Trophoblast cell (in vitro differentiated cells and primary cell): ENCODE measurements around the gene CTXND1.
A peak's percentile ranks its signal among the peaks of the same experiment; 100 is the strongest.

Source experiments
- DNase-seq, 2 donors: peaks; one replicate each; pipeline ENCODE4 v3.0.0-alpha.2; 2016
- H2AFZ ChIP-seq: 2 replicates; pipeline ENCODE4 v1.6.1; 2013; ENCODE audit warnings: low read length, moderate library complexity, mild to moderate bottlenecking; ENCODE audit not compliant: insufficient read depth, poor library complexity
- H2AK5ac ChIP-seq: 2 replicates; pipeline ENCODE4 v1.6.1; 2013; ENCODE audit warnings: mild to moderate bottlenecking, low read length
- H2BK120ac ChIP-seq: 2 replicates; pipeline ENCODE4 v1.6.1; 2013; ENCODE audit warnings: low read length, mild to moderate bottlenecking, moderate library complexity; ENCODE audit not compliant: insufficient read depth, poor library complexity
- H2BK12ac ChIP-seq: 2 replicates; pipeline ENCODE4 v1.6.1; 2013; ENCODE audit warnings: mild to moderate bottlenecking, low read length, moderate library complexity
- H2BK5ac ChIP-seq: 2 replicates; pipeline ENCODE4 v1.6.1; 2013; ENCODE audit warnings: low read length, low read depth, moderate library complexity, mild to moderate bottlenecking; ENCODE audit not compliant: poor library complexity
- H3K14ac ChIP-seq: 2 replicates; pipeline ENCODE4 v1.6.1; 2013; ENCODE audit warnings: mild to moderate bottlenecking, low read length
- H3K18ac ChIP-seq: 2 replicates; pipeline ENCODE4 v1.6.1; 2013; ENCODE audit warnings: mild to moderate bottlenecking, low read length
- H3K23ac ChIP-seq: 2 replicates; pipeline ENCODE4 v1.6.1; 2013; ENCODE audit warnings: low read length
- H3K27ac ChIP-seq: 2 replicates; pipeline ENCODE4 v1.5.1; 2013; ENCODE audit warnings: low read depth, mild to moderate bottlenecking, inconsistent platforms, low read length, moderate library complexity
- H3K27me3 ChIP-seq: 2 replicates; pipeline ENCODE4 v1.6.1; 2013; ENCODE audit warnings: inconsistent platforms, mild to moderate bottlenecking, low read length, moderate library complexity; ENCODE audit not compliant: insufficient read depth
- H3K36me3 ChIP-seq, 2 experiments: 1 replicate in 1 of 2; 2 replicates in 1 of 2; pipeline ENCODE4 v1.6.1; 2013; ENCODE audit warnings: low read length in 2 of 2, mild to moderate bottlenecking in 2 of 2, moderate library complexity in 1 of 2; ENCODE audit not compliant: insufficient read depth in 2 of 2, control insufficient read depth in 1 of 2
- H3K4ac ChIP-seq: 2 replicates; pipeline ENCODE4 v1.6.1; 2013; ENCODE audit warnings: low read depth, mild to moderate bottlenecking, low read length, moderate library complexity
- H3K4me1 ChIP-seq, 2 experiments: 1 replicate in 1 of 2; 2 replicates in 1 of 2; pipeline ENCODE4 v1.6.1; 2013; ENCODE audit warnings: low read length in 2 of 2, mild to moderate bottlenecking in 2 of 2, moderate library complexity in 1 of 2; ENCODE audit not compliant: insufficient read depth in 2 of 2, control insufficient read depth in 1 of 2
- H3K4me2 ChIP-seq: 2 replicates; pipeline ENCODE4 v1.6.1; 2013; ENCODE audit warnings: inconsistent platforms, mild to moderate bottlenecking, low read length, moderate library complexity
- H3K4me3 ChIP-seq: 2 replicates; pipeline ENCODE4 v1.5.1; 2013; ENCODE audit warnings: mild to moderate bottlenecking, low read depth, low read length, inconsistent platforms
- H3K79me1 ChIP-seq: one replicate; pipeline ENCODE4 v1.6.1; 2013; ENCODE audit warnings: low read length
- H3K79me2 ChIP-seq: 2 replicates; pipeline ENCODE4 v1.6.1; 2013; ENCODE audit warnings: low read length, mild to moderate bottlenecking; ENCODE audit not compliant: control insufficient read depth, insufficient read depth, poor library complexity
- H3K9ac ChIP-seq: 2 replicates; pipeline ENCODE4 v1.6.1; 2013; ENCODE audit warnings: mild to moderate bottlenecking, low read length
- H3K9me3 ChIP-seq: 2 replicates; pipeline ENCODE4 v1.6.1; 2013; ENCODE audit warnings: low read depth, mild to moderate bottlenecking, control low read depth, inconsistent platforms, low read length; ENCODE audit not compliant: insufficient read depth
- H4K12ac ChIP-seq: 2 replicates; pipeline ENCODE4 v1.6.1; 2013; ENCODE audit warnings: low read depth, mild to moderate bottlenecking, low read length, moderate library complexity
- H4K8ac ChIP-seq: 2 replicates; pipeline ENCODE4 v1.6.1; 2013; ENCODE audit warnings: low read depth, mild to moderate bottlenecking, low read length, moderate library complexity
- H4K91ac ChIP-seq: one replicate; pipeline ENCODE4 v1.6.1; 2013; ENCODE audit warnings: low read depth, mild to moderate bottlenecking, low read length, moderate library complexity
- WGBS: extraction: QIAGEN DNeasy Blood & Tissue Kit; methylation state at CpG from one replicate; pipeline ENCODE4 v1.1.7; 2013; ENCODE audit warnings: missing lambda C conversion rate; ENCODE audit not compliant: insufficient read length, insufficient coverage; ENCODE audit errors: extremely low coverage; 5-methylcytosine and 5-hydroxymethylcytosine counted together

Gene CTXND1

GRCh38 chr15:80208758-80209734, 43.0 kb downstream of the CTXND1 start:
- Histone ChIP-seq H3K14ac (no peak overlapping the region), H3K79me1 (peaks cover 2% of the 10 kb centered on the region), H3K36me3 (no peaks in the 10 kb centered on the region), H3K18ac (no peak overlapping the region), H3K4me3 (no peak overlapping the region), H2BK12ac (no peak overlapping the region), H3K79me2 (no peaks in the 10 kb centered on the region), H3K23ac (no peak overlapping the region), H3K4me2 (peak overlapping the region; percentile 12), H2AFZ (no peak overlapping the region), H3K9ac (no peak overlapping the region), H3K27me3 (no peaks in the 10 kb centered on the region), H3K9me3 (no peaks in the 10 kb centered on the region), H3K4ac (no peak overlapping the region), H2BK120ac (no peak overlapping the region), H3K27ac (no peak overlapping the region), H4K91ac (no peak overlapping the region), H4K8ac (no peak overlapping the region), H4K12ac (no peak overlapping the region), H2AK5ac (no peak overlapping the region), H2BK5ac (peak overlapping the region; percentile 23), H3K4me1 (peaks cover 10 to 19% of the 10 kb centered on the region in 2 experiments)
- no peak for DNase-seq
- no CpG with 5 or more reads among the region's 11 CpGs for WGBS

- Histone ChIP-seq H4K8ac (no peak overlapping the region), H3K4ac (no peak overlapping the region), H2AK5ac (no peak overlapping the region), H2BK120ac (no peak overlapping the region), H3K23ac (no peak overlapping the region), H4K12ac (no peak overlapping the region), H3K9ac (no peak overlapping the region), H3K14ac (no peak overlapping the region), H3K9me3 (no peaks in the 10 kb centered on the region), H4K91ac (no peak overlapping the region), H2BK5ac (no peak overlapping the region), H3K36me3 (no peaks in the 10 kb centered on the region), H3K4me2 (no peak overlapping the region), H3K27ac (no peak overlapping the region), H3K18ac (no peak overlapping the region), H2BK12ac (no peak overlapping the region), H3K79me2 (no peaks in the 10 kb centered on the region), H3K79me1 (peaks cover 2% of the 10 kb centered on the region), H3K4me1 (peaks cover 11 to 19% of the 10 kb centered on the region in 2 experiments), H2AFZ (no peak overlapping the region), H3K4me3 (no peak overlapping the region), H3K27me3 (no peaks in the 10 kb centered on the region)
- no peak for DNase-seq
- no CpG with 5 or more reads among the region's 3 CpGs for WGBS
These were observed 44.1 kb downstream of the CTXND1 start for GRCh38 chr15:80207887-80208286.

GRCh38 chr15:80204231-80204630, 47.8 kb downstream of the CTXND1 start:
- no peak for DNase-seq
- no peak overlapping the region for H3K4me3 ChIP-seq
- H3K4ac ChIP-seq: no peak overlapping the region
- no peaks in the 10 kb centered on the region for H3K36me3 ChIP-seq
- H3K79me1 ChIP-seq: peaks cover under 1% of the 10 kb centered on the region
- WGBS: no CpG with 5 or more reads among the region's 4 CpGs
- no peak overlapping the region for H2AK5ac ChIP-seq
- H3K14ac ChIP-seq: no peak overlapping the region
- H3K27ac ChIP-seq: no peak overlapping the region
- H3K23ac ChIP-seq: no peak overlapping the region
- no peak overlapping the region for H2BK12ac ChIP-seq
- H3K4me1 ChIP-seq: peaks cover 8 to 9% of the 10 kb centered on the region in 2 experiments
- no peak overlapping the region for H2AFZ ChIP-seq
- H2BK5ac ChIP-seq: no peak overlapping the region
- H3K79me2 ChIP-seq: no peaks in the 10 kb centered on the region
- no peak overlapping the region for H4K12ac ChIP-seq
- H4K91ac ChIP-seq: no peak overlapping the region
- H2BK120ac ChIP-seq: no peak overlapping the region
- H3K9me3 ChIP-seq: peaks cover 2% of the 10 kb centered on the region
- H3K9ac ChIP-seq: no peak overlapping the region
- no peak overlapping the region for H4K8ac ChIP-seq
- no peak overlapping the region for H3K4me2 ChIP-seq
- no peaks in the 10 kb centered on the region for H3K27me3 ChIP-seq
- H3K18ac ChIP-seq: no peak overlapping the region

GRCh38 chr15:80203361-80203885, 48.6 kb downstream of the CTXND1 start:
- no peak overlapping the region for H2BK12ac ChIP-seq
- no peaks in the 10 kb centered on the region for H3K27me3 ChIP-seq
- peaks cover 2% of the 10 kb centered on the region for H3K9me3 ChIP-seq
- H3K36me3 ChIP-seq: no peaks in the 10 kb centered on the region
- peaks cover 0 to 2% of the 10 kb centered on the region in 2 experiments for H3K4me1 ChIP-seq
- H3K18ac ChIP-seq: no peak overlapping the region
- H3K27ac ChIP-seq: no peak overlapping the region
- no CpG with 5 or more reads among the region's 10 CpGs for WGBS
- H4K91ac ChIP-seq: no peak overlapping the region
- H2AK5ac ChIP-seq: no peak overlapping the region
- H3K4me2 ChIP-seq: no peak overlapping the region
- H4K12ac ChIP-seq: no peak overlapping the region
- H3K4ac ChIP-seq: no peak overlapping the region
- H3K14ac ChIP-seq: no peak overlapping the region
- H3K79me2 ChIP-seq: no peaks in the 10 kb centered on the region
- H3K23ac ChIP-seq: no peak overlapping the region
- H2AFZ ChIP-seq: no peak overlapping the region
- H2BK120ac ChIP-seq: no peak overlapping the region
- no peak overlapping the region for H3K9ac ChIP-seq
- DNase-seq: no peak
- no peaks in the 10 kb centered on the region for H3K79me1 ChIP-seq
- H3K4me3 ChIP-seq: no peak overlapping the region
- H4K8ac ChIP-seq: no peak overlapping the region
- H2BK5ac ChIP-seq: no peak overlapping the region
